Mucosa of descending colon (tissue), 3 donors: ENCODE data around the gene GNAO1. TPM values are rescaled to one million over a fixed set of nuclear protein-coding genes. Genes with fewer than 3 reads are reported as not detected.

Experiments used
- ATAC-seq: fragments of 200-7000 bp; cut with Tn5 transposase; one replicate; pipeline ENCODE4 v1.9.1; 2020; ENCODE audit warnings: mild to moderate bottlenecking, moderate library complexity
- DNase-seq, 3 donors: peaks; one replicate each; pipeline ENCODE4 v3.0.0-alpha.2; 2020
- H3K36me3 ChIP-seq: fragments of 200-600 bp; one replicate; pipeline ENCODE4 v1.8.0; 2021; ENCODE audit warnings: low read depth, mild to moderate bottlenecking
- H3K4me1 ChIP-seq: fragments of 200-600 bp; one replicate; pipeline ENCODE4 v1.8.0; 2021; ENCODE audit warnings: low read depth, mild to moderate bottlenecking
- H3K4me3 ChIP-seq: fragments of 200-600 bp; one replicate; pipeline ENCODE4 v1.8.0; 2021; ENCODE audit warnings: mild to moderate bottlenecking
- H3K9me3 ChIP-seq: fragments of 200-600 bp; one replicate; pipeline ENCODE4 v1.8.0; 2021; ENCODE audit warnings: mild to moderate bottlenecking
- intact Hi-C, 2 donors: fragments of 100-400 bp; cut with DNase I in 1 of 2; cut with micrococcal nuclease in 1 of 2; formaldehyde crosslinking; loops; one replicate each; pipeline versions ENCODE4 v1.11.0 to v1.11.1; 2022; cut with DNase I, micrococcal nuclease
- total RNA-seq, 3 donors: library from RNA; stranded (reverse); fragmentation: NEBNext Ultra II Directional in 2 of 3; extraction: Animal tissue kit (Norgen Biotek cat#: 25700) in 2 of 3; gene quantifications; one replicate each; pipeline versions ENCODE4 v1.2.1 to v1.2.4, GENCODE V29; 2021 to 2023
- TF ChIP-seq, protein P1 (sequence below): fragments of 200-600 bp; IDR thresholded peaks from one replicate; pipeline ENCODE4 v1.8.0; 2022; ENCODE audit warnings: antibody characterized with exemption, mild to moderate bottlenecking
- donor health status: DM: no; HTN: no; CAD: no; lungs with moderate emphysema.
- donor health status: DM: no; HTN: no; CAD: no.
- donor health status: DM: no; HTN: yes; CAD: no.

Gene GNAO1
- total RNA-seq, 3 donors from 2014 or later: 8.3 to 113 (median 9.8) TPM

GRCh38 chr16:56363181-56363716 lies 172.0 kb downstream of the GNAO1 start:
- ATAC-seq (no peak), DNase-seq (no peak)
- no peak overlapping the region for H3K4me3 ChIP-seq
- intact Hi-C loops: no loop called here
- H3K4me1 ChIP-seq: no peaks in the 10 kb centered on the region
- TF ChIP-seq, protein P1, sequence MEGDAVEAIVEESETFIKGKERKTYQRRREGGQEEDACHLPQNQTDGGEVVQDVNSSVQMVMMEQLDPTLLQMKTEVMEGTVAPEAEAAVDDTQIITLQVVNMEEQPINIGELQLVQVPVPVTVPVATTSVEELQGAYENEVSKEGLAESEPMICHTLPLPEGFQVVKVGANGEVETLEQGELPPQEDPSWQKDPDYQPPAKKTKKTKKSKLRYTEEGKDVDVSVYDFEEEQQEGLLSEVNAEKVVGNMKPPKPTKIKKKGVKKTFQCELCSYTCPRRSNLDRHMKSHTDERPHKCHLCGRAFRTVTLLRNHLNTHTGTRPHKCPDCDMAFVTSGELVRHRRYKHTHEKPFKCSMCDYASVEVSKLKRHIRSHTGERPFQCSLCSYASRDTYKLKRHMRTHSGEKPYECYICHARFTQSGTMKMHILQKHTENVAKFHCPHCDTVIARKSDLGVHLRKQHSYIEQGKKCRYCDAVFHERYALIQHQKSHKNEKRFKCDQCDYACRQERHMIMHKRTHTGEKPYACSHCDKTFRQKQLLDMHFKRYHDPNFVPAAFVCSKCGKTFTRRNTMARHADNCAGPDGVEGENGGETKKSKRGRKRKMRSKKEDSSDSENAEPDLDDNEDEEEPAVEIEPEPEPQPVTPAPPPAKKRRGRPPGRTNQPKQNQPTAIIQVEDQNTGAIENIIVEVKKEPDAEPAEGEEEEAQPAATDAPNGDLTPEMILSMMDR: no peak
- no peaks in the 10 kb centered on the region for H3K9me3 ChIP-seq
- no peaks in the 10 kb centered on the region for H3K36me3 ChIP-seq

DNA sequence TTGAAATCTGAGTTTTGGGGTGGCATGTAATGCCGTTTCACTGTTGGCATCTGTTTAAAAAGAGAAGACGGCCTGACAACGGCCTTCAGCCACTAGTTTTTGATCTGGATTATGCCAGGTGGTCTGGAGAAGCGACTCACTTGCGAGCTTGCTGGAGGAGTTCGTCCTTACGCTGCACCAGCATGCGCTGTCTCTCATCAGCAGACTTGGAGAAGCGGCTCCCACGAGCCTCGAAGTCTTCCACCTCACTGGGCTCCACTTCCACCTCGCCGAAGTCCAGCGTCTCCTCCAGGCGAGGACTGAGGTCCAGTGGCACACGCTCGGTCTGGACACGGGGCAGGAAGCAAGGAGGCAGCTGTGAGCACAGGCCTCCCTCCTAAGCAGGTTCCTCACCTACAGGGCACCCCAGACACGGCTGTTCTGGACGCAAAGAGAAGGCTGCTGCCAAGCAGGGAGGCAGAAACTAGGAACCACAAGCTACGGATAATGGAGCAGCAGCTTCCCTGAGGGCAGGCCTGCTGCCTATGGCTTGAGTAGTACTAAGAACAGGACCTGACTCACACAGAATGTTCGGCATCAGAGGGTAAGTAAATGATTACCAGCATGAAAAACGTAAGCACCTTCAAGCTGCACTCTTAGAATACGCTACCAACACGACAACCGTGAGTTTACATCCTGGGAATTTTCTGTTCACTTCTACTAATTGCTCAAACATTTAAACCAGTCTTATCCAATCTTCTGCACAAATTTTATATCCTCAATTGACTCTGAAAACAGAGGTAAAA lies 172.7 kb downstream of the GNAO1 start:
- H3K36me3 ChIP-seq: no peaks in the 10 kb centered on the region
- DNase-seq (no peak), ATAC-seq (no peak)
- TF ChIP-seq, protein P1: no peak
- no peak overlapping the region for H3K4me3 ChIP-seq
- no peaks in the 10 kb centered on the region for H3K4me1 ChIP-seq
- no peaks in the 10 kb centered on the region for H3K9me3 ChIP-seq
- intact Hi-C loops: no loop called here

GRCh38 chr16:56364865-56365264 lies 173.6 kb downstream of the GNAO1 start:
- no peaks in the 10 kb centered on the region for H3K9me3 ChIP-seq
- ATAC-seq (no peak), DNase-seq (no peak)
- no peak overlapping the region for H3K4me3 ChIP-seq
- H3K36me3 ChIP-seq: no peaks in the 10 kb centered on the region
- H3K4me1 ChIP-seq: no peaks in the 10 kb centered on the region
- TF ChIP-seq, protein P1: no peak
- intact Hi-C loops: no loop called here

GRCh38 chr16:56365552-56365951 lies 174.3 kb downstream of the GNAO1 start:
- Histone ChIP-seq H3K4me3 (no peak overlapping the region), H3K9me3 (no peaks in the 10 kb centered on the region), H3K4me1 (no peaks in the 10 kb centered on the region), H3K36me3 (no peaks in the 10 kb centered on the region)
- TF ChIP-seq, protein P1: no peak
- intact Hi-C loops: no loop called here
- DNase-seq: no peak
- no peak for ATAC-seq

GRCh38 chr16:56366945-56367344 lies 175.7 kb downstream of the GNAO1 start:
- TF ChIP-seq, protein P1: no peak
- DNase-seq (no peak), ATAC-seq (no peak)
- intact Hi-C loops: no loop called here
- Histone ChIP-seq H3K4me1 (no peaks in the 10 kb centered on the region), H3K9me3 (no peaks in the 10 kb centered on the region), H3K36me3 (no peaks in the 10 kb centered on the region), H3K4me3 (no peak overlapping the region)
